NCI-H146 treated with DMSO at 0.1 percent for 48 hours (cell line): ENCODE measurements around the gene ZNF862.

Experiments
- DNase-seq: peaks from one replicate; lab custom pipeline; 2025; ENCODE audit not compliant: unreplicated experiment; lab: John Stamatoyannopoulos, UW

ZNF862 gene

DNA sequence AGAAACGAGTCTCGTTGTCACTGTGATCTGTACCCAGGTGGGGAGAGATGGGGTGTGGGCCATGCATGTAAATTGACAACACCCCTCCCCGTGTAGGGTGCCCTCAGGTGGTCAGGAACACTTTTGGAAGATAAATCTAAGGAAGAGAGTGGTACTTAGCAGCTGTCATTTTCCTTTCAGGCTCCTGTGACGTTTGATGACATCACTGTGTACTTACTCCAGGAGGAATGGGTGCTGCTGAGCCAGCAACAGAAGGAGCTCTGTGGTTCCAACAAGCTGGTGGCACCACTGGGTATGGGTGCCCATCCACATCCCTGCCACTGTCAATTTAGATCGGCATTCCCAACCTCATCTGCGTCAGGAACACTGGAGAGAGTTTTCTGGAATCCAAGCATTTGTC, 6.3 kb downstream of the ZNF862 start:
- no peak for DNase-seq

DNA sequence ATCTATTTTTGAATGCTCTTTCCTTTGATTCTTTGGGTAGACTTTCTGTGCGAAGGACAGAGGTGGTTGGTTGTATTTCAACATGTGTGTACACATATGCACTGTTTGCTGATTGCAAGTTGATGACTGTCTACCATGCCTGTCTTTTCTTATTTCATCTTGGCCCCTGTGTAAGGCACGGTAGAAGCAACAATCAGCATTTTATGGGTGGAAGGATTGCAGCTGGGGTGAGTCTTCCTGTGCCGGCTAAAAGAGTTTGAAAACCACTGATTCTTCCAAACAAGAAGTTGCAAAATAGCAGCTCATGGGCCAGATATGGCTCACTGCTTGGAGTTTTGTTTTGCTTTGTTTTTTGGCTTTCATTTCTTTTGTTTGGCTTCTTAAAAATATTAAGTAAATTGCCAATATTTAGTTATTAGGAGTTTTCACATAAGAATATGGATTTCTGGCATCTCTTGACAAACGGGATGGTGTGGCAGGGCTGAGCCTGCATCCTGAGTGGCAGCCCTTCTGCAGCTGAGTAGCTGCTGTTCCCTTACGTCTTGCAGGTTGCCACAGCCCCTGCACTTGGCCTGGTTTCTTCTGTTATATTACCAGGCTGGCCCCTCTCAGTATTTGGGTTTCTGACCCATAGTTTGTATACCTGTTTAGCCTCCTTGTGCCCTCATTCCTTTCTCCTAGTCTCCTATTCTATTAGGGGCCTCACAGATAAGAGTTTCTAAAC, 7.2 kb downstream of the ZNF862 start:
- DNase-seq: no peak

DNA sequence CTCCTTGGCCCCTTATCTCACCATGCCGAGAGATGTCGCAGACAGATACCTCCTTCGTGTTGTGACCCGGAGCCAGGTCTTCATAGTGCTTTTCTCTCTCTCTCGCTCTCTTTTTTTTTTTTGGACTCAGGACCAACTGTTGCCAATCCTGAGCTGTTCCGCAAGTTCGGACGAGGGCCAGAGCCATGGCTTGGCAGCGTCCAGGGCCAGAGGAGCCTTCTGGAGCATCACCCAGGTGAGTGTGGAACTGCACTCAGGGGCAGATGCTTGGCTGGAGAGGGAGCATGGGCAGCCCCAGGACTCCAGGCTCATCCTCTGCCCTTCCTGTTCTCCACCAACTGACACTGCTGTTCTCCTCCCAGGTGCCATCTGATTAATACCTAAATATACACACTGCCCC, 7.8 kb downstream of the ZNF862 start:
- no peak for DNase-seq

DNA sequence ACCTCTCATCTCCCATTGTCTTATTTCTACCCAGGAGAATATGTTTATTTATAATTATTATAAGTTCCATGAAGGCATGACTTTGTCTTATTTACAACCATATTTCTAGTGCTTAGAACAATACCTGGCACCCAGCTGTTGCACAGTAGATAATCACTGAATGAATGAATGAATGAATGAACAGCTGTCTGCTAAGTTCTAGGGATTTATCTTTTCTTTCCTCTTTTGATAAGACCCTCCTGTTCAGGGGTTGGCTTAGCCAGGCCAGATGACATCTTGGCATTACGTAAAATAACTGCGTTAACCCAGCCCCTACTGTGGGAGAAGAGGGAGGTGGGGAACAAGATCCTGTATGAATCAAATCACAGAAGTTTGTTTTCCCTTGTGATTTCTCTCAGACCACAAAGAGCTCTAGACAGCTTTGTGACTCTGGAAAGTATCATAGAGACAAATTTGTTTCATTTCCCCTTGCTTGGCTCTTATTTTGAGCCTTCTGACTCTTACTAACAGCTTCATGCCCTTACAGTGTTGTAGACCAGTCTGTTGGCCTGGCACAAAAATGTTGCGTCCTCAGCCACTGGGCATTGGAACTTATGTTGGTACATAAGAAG, 8.4 kb downstream of the ZNF862 start:
- DNase-seq: no peak

DNA sequence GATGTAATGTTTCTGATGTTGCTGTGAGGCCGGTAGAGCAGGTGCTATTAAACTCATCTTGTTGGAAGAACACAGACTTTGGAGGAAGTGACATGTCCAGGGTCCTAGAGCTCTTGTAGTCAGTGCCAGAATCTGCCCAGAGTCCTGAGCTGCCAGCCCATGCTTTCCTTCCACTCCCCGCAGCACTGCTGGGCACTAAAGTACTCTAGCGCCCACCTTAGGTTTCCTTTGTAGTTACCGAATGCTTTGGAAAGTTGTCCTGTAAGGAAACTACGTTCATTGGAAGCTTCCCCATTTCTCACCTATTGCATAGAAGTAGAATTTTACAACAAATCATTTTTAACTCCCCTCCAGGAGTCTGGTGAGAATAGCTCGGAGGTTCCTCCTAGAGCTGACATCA, 11.0 kb downstream of the ZNF862 start:
- no peak for DNase-seq

DNA sequence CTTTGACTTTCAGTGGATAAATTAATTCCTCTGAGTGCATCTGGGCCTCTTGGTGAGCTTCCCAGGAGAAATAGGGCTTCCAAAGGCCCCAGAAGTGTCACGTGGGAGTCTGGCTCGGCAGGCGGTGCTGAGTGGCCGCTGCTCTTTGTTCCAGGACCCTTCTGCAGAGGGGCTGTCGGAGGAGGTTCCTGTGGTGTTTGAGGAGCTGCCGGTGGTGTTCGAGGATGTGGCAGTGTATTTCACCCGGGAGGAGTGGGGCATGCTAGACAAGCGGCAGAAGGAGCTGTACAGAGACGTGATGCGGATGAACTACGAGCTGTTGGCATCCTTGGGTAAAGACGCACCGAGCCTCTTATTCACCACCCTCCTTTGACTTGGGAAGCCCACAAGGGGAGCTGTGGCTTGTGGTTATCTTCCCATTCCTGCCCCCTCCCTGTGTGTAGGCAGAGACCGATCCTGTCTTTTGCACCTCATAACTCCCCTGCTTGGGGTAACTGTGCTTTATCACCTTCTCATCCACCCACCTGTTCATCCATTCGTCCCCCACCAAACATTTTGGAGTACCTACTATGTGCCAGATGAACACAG, 11.9 kb downstream of the ZNF862 start:
- DNase-seq: no peak

DNA sequence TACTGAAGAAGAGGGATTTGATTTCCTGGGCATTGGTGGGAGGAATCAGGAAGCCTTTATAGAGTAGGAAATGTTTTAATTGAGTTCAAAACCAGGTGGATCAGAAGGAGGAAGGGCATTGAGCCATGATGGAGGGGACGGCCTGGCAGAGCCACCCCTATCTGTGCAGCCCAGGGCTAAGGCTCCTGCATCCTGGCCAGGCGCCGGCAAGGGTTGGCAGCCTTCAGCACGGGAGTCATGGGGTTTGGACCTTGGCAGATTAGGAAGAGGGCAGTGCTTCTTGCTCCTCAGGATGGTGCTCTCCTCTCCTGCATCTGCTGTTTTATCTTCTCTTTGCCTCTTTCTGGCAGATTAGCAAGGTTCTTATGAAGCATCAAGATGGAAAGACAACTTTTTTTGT, 12.5 kb downstream of the ZNF862 start:
- no peak for DNase-seq

DNA sequence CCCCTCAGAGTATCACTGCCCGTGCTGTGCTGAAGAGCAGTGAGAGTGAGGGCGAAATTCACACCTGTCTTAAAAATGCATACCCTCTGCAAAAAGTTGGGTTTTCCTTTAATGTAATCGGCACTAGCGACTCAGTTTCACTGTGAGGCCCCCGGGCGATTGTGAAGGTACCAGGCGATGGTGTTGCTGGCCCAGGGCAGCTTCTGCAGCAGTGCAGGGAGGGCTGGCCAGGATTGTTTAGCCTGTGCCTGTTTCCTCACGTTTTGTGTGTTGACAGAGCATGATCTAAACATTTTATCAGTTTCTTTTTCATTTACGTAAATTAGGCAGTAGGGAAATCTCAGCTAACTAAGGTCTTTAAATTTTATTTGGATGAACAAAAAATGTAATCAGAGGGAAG, 13.3 kb downstream of the ZNF862 start:
- DNase-seq: no peak

DNA sequence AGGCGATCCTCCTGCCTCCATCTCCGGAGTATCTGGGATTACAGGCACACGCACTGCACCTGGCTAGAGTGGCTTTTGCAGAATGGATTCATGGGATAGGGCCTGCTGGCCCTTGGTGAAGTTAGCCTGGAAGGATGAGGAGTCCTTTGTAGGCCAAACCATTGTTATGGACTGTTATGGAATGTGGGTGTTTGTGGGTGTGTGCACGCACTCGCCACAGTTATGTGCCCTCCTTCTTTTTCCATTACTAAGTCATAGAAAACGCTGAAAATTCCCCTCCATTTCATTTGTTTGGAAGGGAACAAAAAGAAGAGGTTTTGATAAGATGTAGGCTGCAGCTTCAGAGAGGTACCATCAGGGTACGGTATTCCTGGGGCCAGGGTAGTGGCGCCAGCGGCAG, 15.0 kb downstream of the ZNF862 start:
- no peak for DNase-seq

DNA sequence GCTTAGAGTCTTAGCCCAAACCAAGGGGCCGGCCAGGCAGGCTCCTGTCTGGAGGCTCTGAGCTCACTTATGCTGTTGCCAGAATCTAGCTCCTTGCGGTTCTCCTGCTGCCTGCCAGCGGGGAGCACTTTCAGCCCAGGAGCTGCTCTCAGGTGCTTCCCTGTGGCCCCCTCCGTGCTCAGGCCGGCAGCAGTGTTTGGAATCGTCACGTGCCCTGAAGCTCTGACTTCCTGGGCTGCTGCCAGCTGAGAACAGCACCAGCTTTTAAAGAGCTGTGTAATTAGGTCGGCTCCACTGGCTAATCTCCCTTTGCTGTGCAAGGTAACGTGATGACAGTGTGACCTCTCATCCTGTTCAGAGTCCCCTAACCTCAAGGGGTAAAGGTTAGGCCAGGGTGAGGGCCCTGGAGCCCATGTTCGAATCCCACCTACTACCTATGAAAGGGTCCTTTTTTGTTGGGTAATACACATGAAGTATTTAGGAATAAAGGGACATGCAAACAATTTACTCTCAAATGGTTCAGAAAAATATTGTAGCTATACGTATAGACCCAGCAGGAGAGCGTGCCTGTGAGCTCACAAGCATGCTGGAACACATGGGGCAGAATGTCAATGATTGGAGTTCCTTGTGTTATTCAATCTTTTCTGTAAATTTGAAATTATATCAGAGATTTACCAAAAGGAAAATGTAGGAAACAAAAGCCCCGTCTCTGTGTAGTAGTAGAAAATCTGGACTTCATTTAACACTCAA, 16.6 kb downstream of the ZNF862 start:
- peak; percentile 78 for DNase-seq

DNA sequence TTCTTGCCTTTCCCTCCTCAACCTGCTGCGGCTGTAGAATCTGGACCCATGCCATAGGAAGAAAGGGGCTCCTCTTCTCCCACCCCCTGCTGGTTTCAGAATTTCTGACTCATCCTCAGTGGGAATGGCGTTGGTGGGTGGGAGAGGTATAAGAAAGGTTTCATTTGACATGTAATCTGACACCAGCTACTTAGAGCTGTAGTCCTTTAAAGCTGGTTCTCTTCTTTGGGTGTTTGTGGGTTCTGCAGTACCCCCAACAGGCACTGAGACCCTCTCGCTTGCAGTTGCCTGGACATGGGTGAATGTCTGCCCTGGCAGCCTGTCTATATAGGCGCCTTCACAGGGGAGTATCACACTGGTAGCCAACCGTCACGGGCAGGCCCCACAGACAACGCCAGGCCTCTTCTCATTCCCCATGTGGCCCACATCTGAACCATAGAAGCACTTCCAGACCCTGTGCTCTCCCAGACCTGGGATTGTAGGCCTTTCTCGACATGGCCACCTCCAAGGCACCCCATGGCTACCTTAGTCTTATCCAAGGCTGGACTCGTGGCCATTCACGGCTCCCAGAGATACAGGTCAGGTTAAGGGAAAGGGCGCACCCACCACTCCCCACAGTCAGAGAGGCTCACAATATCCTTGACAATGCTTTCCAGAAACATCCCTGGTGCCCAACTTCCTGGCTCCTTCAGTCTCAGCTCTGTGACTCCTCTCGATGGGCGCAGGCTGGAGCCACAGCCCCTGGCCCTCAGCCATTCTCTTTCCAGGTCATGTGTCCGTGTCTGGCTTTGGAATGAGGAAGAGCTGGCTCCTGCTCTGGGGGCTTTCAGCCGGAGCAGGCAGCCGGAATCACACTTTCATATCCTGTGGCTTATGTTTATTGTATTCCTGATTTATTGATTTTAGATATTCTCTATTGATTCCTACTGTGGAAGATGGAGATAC, 17.5 kb downstream of the ZNF862 start:
- no peak for DNase-seq

DNA sequence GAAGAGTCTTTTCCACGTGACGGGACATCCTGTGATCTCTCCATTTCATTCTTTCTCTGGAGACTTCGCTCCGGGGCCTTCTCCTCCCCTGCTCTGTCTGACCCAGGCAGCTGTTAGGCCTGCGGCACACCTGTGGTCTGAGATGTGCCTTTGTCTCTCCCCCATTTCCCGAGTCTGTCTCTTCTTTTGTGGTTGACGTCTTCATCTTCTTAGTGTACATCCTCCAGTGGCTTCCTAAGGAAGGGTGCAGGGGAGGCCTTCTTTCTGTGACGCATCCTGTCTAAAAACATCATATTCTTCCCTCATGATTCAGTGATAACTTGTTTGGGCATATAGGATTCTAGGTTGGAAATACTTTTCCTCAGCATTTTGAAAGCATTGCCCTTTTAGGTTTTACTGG, 18.4 kb downstream of the ZNF862 start:
- DNase-seq: no peak

DNA sequence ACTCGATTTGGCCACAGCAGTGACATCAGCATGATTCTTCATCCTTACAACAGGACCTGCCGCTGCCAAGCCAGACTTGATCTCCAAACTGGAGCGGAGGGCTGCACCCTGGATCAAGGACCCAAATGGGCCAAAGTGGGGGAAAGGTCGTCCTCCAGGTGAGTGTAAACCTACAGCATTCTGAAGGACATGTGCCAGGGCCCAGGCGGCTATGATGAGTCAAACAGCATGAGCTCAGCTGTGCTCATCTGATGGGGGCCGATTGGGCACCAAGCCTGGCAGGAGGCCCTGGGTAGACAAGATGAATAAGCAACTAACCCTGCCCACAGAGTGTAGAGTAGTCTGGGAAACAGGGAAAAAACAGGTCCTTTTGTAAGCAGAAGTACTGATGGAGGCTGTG, 21.2 kb downstream of the ZNF862 start:
- DNase-seq: no peak

DNA sequence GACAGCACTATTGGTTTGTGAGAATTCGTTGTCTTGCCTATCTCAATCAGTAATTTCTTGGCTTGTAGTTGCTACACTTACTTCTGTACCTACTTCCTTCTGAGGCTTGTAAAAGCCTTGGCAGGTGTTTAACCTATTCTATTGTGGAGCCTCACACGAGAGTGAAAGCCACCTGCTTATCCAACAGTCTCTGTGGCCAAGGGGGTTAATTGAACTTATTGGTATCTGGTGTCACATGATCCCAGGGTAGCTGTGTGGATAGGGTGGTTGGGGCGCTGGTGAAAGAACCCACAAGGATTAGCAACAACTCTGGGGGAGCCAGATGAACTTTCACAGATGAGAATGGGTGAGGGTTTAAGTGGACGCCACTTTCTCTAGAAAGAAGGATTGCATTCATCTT, 21.7 kb downstream of the ZNF862 start:
- DNase-seq: no peak

DNA sequence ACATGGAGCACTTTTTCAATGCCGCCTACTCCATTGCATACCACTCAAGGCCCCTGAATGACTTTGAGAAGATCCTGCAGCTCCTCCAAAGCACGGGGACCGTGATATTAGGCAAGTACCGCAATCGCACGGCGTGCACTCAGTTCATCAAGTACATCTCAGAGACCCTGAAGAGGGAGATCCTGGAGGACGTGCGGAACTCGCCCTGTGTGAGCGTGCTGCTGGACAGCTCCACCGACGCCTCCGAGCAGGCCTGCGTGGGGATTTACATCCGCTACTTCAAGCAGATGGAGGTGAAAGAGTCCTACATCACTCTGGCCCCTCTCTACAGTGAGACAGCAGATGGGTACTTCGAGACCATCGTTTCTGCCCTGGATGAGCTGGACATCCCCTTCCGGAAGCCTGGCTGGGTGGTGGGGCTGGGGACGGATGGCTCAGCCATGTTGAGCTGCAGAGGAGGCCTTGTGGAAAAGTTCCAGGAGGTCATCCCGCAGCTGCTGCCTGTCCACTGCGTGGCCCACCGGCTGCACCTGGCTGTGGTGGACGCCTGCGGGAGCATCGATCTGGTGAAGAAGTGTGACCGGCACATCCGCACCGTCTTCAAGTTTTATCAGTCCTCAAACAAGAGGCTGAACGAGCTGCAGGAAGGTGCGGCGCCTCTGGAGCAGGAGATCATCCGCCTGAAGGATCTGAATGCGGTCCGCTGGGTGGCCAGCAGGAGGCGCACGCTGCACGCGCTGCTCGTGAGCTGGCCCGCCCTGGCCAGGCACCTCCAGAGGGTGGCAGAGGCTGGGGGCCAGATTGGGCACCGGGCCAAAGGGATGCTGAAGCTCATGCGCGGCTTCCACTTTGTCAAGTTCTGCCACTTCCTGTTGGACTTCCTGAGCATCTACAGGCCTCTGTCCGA, 22.9 kb downstream of the ZNF862 start:
- no peak for DNase-seq

DNA sequence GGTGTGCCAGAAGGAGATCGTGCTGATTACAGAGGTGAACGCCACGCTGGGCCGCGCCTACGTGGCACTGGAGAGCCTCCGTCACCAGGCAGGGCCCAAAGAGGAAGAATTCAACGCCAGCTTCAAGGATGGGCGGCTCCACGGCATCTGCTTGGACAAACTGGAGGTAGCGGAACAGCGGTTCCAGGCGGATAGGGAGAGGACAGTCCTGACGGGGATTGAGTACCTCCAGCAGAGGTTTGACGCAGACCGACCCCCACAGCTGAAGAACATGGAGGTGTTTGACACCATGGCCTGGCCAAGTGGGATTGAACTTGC, 23.5 kb downstream of the ZNF862 start:
- no peak for DNase-seq

DNA sequence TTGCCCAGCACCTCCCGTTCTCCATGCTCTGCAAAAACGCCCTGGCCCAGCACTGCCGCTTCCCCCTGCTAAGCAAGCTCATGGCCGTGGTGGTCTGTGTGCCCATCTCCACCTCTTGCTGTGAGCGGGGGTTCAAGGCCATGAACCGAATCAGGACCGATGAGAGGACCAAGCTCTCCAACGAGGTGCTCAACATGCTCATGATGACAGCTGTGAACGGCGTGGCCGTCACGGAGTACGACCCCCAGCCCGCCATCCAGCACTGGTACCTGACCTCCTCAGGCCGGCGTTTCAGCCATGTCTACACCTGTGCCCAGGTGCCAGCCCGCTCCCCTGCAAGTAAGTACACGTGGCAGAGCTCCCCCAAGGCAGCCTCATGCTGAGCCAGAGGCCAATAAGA, 24.0 kb downstream of the ZNF862 start:
- no peak for DNase-seq

DNA sequence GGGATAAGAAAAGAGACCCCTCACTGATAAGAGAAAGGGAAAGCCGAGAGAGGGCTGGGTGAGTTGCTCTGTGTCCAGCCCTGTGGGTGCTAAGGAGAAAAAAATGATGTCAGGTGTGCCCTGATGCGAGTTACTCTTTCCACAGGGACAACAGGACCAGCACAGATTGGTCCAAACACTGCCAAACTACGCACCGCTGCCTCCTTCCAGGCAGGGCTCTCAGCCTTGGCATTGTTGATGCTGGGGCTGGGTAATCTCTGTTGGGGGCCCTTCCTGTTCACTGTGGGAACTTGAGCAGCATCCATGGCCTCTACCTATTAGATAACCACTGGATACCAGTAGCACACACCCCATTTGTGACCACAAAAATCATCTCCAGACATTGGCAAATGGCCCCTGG, 25.3 kb downstream of the ZNF862 start:
- no peak for DNase-seq

DNA sequence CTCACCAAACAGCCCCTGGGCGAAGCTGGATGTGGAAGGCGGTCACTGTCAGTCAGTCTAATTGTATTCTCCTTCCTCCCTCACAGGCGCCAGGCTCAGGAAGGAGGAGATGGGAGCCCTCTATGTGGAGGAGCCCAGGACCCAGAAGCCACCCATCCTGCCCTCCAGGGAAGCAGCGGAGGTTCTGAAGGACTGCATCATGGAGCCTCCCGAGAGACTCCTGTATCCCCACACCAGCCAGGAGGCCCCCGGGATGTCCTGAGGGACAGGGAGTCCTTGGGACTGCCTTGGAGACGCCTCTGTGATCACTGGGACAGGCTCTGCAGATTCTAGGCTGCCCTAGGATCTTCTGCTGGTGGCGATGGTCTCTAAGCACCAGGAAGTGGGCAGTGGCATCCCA, 25.8 kb downstream of the ZNF862 start:
- no peak for DNase-seq

DNA sequence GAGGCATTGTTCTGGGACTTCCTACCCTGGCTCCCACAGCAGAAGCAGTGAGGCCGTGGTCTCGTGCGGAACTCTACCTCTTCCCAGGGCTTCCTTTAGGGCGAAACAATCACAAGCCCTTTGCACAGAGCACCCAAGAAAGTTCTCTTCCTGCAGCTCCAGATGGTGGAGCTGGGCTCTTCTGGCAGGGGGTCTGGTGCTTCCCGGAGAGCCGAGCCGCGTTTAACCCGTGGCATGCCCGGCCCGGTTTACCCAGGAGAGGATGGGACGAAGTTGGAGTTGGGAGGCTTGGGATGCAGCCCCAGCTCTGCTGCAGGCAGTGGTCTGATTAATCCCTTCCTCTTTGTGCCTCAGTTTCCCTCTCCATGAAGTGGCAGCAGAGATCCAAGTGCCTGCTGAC, 26.6 kb downstream of the ZNF862 start:
- no peak for DNase-seq
